NB4 (cell line): Measurements from ENCODE around the gene HECTD4.
"Not testable (repeated sequence)": the region's sequence is repeated elsewhere in the genome, so short reads cannot be mapped to it uniquely, and the experiment has no call there.

Experiments used
- DNase-seq: peaks from one replicate; pipeline ENCODE4 v3.0.0; 2010; ENCODE audit warnings: low read depth
- H3K4me3 ChIP-seq: one replicate; pipeline ENCODE4 v1.5.1; 2011; ENCODE audit warnings: mild to moderate bottlenecking, low read depth, low read length, moderate library complexity
- MYC ChIP-seq: IDR thresholded peaks from 2 replicates; pipeline ENCODE4 v1.6.1; 2011; ENCODE audit warnings: low read depth, low read length
- POLR2A ChIP-seq: IDR thresholded peaks from 2 replicates; pipeline ENCODE4 v1.6.1; 2011; ENCODE audit warnings: mild to moderate bottlenecking; ENCODE audit not compliant: insufficient read length; ENCODE audit errors: extremely low read depth
- TF ChIP-seq, protein P1 (sequence below): IDR thresholded peaks from 2 replicates; pipeline ENCODE4 v1.6.1; 2011; ENCODE audit warnings: low read depth, low read length
- TF ChIP-seq, protein P2 (sequence below): IDR thresholded peaks from one replicate; pipeline ENCODE4 v1.5.1; 2012; ENCODE audit warnings: low read depth, low read length

HECTD4 gene

DNA sequence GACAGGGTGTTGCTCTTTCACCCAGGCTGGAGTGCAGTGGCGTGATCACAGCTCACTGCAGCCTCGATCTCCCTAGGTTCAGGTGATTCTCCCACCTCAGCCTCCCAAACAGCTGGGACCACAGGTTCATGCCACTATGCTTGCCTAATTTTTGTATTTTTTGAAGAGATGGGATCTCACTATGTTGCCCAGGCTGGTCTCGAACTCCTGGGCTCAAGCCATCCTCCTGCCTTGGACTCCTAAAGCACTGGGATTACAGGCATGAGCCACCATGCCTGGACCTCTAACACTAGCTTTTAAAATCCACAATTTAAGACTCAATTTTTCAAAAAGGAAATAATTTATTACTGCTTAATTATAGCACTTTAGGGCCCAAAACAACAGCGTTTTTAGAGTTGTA, 149.0 kb downstream of the HECTD4 start:
- TF ChIP-seq POLR2A (no peak), MYC (no peak)
- TF ChIP-seq, protein P1, sequence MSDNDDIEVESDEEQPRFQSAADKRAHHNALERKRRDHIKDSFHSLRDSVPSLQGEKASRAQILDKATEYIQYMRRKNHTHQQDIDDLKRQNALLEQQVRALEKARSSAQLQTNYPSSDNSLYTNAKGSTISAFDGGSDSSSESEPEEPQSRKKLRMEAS: no peak
- TF ChIP-seq, protein P2, sequence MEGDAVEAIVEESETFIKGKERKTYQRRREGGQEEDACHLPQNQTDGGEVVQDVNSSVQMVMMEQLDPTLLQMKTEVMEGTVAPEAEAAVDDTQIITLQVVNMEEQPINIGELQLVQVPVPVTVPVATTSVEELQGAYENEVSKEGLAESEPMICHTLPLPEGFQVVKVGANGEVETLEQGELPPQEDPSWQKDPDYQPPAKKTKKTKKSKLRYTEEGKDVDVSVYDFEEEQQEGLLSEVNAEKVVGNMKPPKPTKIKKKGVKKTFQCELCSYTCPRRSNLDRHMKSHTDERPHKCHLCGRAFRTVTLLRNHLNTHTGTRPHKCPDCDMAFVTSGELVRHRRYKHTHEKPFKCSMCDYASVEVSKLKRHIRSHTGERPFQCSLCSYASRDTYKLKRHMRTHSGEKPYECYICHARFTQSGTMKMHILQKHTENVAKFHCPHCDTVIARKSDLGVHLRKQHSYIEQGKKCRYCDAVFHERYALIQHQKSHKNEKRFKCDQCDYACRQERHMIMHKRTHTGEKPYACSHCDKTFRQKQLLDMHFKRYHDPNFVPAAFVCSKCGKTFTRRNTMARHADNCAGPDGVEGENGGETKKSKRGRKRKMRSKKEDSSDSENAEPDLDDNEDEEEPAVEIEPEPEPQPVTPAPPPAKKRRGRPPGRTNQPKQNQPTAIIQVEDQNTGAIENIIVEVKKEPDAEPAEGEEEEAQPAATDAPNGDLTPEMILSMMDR: no peak
- DNase-seq: no peak
- no peak overlapping the region for H3K4me3 ChIP-seq

DNA sequence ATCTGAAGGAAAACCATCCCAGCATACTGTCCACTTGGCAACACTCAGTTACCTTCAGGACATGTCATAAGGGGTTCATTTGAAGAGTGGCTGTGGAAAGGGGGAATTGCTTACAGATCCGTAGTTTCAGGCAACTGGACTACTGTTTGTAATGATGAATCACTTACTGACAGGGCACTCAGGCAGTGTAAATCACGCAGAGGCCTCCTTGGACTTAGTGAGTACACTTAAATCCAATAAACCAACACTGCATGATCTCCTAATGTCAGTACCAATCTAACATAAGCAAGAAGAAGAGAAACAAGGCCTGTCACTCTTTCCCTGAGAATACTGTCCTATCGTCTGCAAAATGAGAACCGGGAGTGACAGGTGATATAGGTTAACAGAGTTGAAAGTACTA, 152.1 kb downstream of the HECTD4 start:
- TF ChIP-seq POLR2A (no peak), MYC (no peak)
- TF ChIP-seq, protein P2: no peak
- DNase-seq: no peak
- H3K4me3 ChIP-seq: no peak overlapping the region

DNA sequence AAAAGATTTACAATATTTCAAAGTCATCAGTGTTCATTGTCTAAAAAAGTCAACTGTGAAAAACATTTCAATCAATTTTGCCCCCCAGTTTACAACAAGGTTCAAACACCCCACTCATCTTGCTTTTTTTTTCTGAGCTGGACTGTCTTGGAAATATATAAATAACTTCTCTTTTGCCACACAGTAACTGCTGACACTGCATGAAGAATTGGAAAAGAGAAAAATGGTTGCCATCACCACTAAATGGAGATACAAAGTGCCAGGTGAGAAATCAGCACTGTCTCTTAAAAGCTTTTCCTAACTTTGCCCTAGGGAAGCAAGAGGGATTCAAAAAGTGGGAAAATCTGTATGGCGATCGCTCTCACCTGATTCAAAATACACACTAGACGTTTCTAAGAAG, 155.5 kb downstream of the HECTD4 start:
- TF ChIP-seq MYC (no peak), POLR2A (no peak)
- TF ChIP-seq, protein P2: no peak
- TF ChIP-seq, protein P1: no peak
- no peak overlapping the region for H3K4me3 ChIP-seq

DNA sequence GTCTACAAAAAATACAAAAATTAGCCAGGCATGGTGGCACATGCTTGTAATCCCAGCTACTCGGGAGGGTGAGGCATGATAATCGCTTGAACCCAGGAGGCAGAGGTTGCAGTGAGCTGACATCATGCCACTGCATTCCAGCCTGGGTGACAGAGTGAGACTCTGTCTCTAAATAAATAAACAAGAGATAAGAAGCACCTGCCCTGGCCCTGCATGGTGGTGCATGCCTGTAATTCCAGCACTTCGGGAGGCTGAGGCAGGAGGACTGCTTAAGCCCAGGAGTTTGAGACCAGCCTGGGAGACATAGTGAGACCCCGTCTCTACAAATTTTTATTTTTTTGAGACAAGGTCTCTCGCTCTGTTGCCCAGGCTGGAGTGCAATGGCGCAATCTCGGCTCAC, 161.6 kb downstream of the HECTD4 start:
- not testable (repeated sequence) for DNase-seq, H3K4me3 ChIP-seq

More for the DNA sequence above, 155.5 kb downstream of the HECTD4 start:
- DNase-seq: no peak

DNA sequence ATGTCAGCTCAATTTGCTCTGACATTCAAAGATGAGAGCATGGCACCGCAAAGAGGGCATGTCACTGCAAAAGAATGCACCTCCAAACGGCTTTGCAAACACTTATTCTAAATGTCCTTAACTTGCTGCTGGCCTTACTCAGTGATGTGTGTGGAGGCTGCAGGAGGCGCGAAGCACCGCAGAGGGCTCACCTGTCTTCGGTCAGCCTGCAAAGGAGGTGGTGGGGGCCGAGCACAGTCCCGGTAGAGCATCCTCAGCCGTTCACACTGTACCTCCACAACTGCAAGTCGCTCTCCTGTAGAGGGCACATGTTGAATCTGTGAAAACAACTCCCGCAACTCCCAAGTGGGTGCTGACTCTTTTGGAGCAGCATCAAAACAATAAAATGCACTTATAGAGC, 163.0 kb downstream of the HECTD4 start:
- TF ChIP-seq, protein P2: no peak
- TF ChIP-seq POLR2A (no peak), MYC (no peak)
- TF ChIP-seq, protein P1: no peak
- H3K4me3 ChIP-seq: no peak overlapping the region
- no peak for DNase-seq

DNA sequence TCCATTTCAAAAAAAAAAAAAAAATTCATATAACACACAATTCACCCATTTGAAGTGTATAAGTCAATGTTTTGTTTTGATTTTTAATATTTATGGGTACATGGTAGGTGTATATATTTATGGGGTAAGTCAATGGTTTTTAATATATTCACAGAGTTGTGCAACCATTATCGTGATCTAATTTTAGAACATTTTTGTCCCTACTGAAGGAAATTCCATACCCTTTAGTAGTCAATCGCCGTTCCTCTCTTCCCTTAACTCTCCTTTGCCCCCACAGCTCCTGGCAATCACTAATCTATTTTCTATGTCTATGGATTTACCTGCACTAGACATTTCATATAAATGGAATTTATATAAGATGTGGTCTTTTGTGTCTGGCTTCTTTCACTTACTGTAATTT, 164.1 kb downstream of the HECTD4 start:
- no peak overlapping the region for H3K4me3 ChIP-seq
- TF ChIP-seq MYC: no peak
- TF ChIP-seq, protein P2: no peak
- no peak for DNase-seq

DNA sequence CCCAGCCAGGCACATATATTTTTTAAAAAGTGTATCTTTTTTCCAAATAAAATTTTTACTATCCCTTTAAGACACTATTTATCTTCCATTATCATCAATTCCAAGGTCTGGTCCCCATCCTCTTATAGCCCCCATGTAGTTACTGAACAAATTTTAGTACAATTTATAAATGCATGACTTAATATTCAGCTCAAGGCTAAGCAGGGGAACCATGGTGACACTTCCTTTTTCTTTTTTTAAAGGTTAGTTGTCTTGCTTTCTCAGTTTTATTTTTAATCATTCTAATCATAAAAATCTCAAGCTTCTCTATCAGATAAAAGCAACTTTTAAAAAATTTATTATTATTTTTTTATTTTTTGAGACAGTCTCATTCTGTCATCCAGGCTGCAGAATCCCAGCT, 164.6 kb downstream of the HECTD4 start:
- no peak for DNase-seq
- no peak overlapping the region for H3K4me3 ChIP-seq
- TF ChIP-seq POLR2A: no peak
- TF ChIP-seq, protein P1: no peak
- TF ChIP-seq, protein P2: no peak
- no peak for TF ChIP-seq MYC
